CD4-positive, alpha-beta T cell treated with Interleukin-4 for 4 hours (primary cell): ENCODE data around the gene EYA4.
"Not testable (repeated sequence)": the region's sequence is repeated elsewhere in the genome, so short reads cannot be mapped to it uniquely, and the experiment has no call there.

Source experiments
- DNase-seq: peaks from one replicate; pipeline ENCODE4 v3.0.0-alpha.2; 2020

Gene EYA4

DNA sequence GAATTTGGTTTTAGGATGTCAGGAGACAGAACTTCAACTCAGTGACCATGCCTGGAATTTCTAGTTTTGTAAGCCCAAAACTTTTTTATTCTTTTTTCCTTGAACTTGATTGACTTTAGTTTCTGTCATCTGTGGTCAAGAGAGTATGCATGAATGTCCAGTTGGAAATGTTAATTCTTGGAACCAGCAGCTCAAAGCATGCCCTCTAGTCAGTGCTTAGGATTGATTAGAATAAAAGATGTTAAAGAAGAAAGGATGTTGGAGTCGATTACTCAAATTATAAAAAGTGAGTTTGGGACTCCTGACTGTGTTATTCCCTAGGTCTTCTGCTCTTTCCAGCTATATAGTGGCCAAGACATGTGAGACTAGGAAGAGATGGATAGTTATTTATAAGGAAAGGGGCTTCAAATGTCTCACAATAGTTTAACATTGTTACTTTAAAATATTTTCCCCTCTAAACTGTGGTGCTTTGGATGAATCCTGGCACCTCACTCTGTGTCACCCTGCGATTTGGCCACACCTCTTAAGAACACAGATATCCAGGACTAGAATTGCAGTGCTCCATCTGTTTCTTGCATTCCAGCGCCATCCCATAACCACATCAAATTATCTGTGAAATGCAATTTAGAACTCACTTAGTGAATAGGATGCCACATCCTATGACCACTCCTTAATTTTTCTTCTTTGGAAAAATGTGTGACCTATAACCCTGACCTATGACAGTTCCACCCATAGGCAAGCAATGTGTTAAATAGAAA, 298.5 kb downstream of the EYA4 start:
- no peak for DNase-seq

DNA sequence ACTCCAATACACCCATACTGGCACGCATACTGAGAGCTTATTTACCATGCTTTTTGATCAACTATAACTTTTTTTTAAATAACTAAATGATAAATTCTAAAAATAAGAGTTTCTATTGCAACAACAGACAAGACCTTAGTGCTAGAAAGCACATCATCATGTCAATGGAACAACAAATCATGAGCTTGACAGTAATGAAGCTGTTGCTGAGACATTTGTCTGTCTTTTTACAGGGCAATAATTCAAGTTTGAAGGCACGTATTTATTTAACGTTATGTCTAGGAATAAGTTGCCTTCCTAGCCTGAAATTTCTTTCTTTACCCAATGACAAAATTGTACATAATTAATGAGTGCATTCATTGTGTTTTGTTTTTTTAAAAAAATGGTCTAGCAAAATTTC, 299.2 kb downstream of the EYA4 start:
- DNase-seq: no peak

- no peak for DNase-seq
Observed at GRCh38 chr6:133541040-133541439, 299.9 kb downstream of the EYA4 start.

DNA sequence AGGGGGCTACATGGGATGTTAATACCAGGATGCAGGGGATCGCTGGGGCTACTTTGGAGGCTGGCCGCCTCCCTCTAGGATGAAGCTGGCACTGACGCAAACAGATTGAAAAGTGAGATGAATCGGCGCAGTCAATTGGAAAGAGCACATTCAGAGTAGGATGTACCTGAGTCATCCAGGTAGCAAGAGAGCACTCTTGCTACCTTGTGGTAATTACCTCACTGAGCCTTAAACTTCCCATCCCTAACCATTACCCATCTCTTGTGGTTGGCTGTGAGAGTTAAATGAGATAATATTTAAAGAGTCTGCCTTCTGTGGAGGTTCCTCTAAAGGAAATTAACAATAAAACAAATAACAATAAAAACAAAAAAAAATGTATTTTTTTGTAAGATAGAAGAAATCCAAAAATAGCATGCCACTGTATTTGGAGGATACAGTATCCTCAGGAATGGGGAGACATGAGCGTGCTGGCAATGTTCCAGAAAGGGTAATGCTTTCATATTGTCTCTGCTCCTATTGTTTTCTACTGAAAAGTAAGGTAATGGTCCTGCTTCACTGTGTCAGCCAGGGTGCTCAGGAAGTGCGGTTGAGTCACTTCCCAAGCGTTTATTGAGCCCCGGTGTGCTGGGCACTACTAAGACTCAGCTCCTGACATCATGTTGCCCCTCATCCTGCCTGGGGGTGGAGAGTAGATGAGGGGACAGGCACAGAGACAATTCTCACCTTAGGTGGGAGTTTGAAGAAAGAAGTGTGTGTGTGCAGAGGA, 301.1 kb downstream of the EYA4 start:
- DNase-seq: no peak

DNA sequence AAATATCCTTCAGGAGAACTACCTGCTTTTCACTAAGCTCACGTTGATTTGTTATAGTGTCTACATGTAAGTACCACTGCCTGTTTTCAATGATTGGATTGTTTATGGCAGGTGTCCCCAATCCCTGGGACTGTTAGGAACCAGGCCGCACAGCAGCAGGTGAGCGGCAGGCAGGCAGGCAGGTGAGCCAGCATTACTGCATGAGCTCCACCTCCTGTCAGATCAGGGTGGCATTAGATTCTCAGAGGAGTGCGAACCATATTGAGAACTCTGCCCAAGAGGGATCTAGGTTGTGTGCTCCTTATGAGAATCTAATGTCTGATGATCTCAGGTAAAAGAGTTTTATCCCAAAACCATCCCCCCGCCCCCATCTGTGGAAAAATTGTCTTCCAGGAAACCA, 303.3 kb downstream of the EYA4 start:
- no peak for DNase-seq

GRCh38 chr6:133546098-133546497, 304.9 kb downstream of the EYA4 start:
- no peak for DNase-seq

GRCh38 chr6:133547136-133547535, 306.0 kb downstream of the EYA4 start:
- no peak for DNase-seq

DNA sequence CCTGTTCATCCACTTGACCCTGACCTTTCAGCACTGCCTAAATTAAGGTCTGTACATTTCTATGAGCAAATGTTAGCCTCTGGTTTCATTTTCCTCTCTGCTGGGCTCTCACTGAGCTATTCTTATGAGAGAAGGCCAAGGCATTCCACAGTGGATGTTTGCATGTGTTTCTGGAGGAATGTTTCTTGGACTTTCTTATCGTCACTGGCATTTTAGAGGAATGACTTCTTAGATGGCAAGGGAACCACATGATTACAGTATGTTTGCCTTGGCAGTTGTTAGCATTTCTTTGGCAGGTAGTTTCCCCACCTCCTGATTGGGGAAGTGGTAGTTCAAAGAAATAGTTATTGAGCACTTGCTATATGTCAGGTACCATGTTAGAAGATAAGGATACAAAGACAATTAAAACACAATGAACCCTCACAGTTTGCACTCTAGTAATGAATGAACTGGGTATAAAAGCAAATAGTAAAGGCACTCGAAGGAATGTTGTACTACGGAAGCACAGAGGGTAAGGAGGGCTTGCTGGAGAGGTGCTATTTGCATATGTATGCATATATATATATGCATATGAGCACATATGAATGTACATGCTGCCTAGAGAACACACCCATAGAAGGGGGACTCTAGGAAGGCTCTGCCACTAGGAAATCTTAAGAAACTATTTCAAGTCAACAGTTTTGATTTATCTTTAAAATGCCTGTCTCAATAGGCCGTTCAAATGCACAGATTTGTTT, 307.4 kb downstream of the EYA4 start:
- DNase-seq: no peak

DNA sequence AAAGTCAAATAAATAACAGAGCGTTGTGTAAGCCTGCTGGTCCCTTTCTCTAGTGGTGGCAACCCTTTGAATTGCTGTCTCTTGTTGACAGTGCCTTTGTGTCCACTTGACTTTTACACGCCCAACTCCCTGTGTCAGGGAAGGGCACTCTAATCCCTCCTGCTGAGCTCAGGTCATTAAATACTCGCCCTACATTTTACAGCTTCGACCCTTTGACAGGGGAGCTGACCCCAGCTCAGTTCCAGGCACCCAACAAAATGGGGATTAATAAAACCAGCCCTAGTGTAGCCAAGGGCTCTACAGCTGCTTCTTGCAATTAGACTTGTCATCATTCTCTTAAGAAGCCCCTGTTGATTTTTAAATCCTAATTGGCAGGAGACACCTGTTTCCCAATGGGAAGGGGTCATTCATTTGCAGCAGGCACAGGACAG, 308.2 kb downstream of the EYA4 start:
- DNase-seq: no peak

- no peak for DNase-seq
Observed at GRCh38 chr6:133550026-133550425, 308.9 kb downstream of the EYA4 start.

DNA sequence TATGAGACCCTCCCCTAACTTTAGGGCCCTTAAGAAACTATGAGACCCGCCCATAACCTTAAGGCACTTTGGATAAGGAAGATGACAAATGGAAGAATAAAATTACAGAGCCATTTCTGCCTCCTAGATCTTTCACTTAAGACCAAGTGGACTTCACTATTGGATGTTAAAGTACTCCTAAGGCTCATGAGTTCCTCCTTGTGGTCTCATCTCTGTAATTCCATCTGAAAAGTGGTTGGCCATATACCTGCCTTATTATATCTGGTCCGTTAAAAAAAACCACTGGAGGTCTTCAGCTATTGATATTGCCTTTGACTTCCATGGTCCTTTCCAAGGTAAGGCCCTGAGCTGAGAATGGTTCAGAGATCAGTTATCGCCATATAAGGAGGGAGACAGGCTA, 310.3 kb downstream of the EYA4 start:
- no peak for DNase-seq

GRCh38 chr6:133551847-133552341, 310.7 kb downstream of the EYA4 start:
- DNase-seq: no peak

DNA sequence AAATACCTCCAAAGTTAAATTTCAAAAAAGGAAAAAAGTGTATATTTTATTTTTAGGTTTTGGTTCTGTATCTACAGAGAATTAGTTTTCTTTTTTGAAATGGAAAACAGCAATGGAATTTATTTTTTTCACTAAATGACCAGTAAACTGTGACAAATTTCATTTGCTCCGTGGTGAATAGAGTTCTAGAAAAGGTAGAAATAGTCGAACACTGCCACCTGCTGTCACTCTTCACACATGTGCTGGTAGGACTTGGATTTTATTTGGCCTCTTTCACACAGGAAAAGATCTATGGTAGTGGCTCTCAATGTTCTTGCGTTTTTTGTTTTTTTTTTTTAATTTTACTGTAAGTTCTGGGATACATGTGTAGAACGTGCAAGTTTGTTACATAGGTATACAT, 312.5 kb downstream of the EYA4 start:
- peak; percentile 13 for DNase-seq

- not testable (repeated sequence) for DNase-seq
Observed at GRCh38 chr6:133554121-133554520, 313.0 kb downstream of the EYA4 start.

DNA sequence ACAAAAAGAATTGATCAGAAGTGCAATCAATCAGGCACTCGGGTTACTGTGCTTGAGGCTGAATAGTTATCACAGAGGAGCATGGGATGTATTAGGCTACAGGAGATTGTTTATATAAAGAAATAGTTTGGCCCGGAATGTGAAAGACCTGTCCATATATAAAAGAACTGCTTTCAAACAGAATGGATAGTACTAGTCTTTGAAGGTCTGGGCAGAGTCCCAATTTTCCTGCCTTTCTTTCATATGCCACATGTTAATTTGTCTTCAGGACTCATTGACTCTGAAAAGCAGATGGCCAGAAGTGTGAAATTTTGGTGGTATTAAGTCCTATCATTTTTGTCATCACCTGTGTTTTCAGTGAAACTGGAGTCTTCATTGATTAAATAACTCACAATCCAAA, 314.5 kb downstream of the EYA4 start:
- DNase-seq: no peak

GRCh38 chr6:133559926-133560325, 318.8 kb downstream of the EYA4 start:
- no peak for DNase-seq

DNA sequence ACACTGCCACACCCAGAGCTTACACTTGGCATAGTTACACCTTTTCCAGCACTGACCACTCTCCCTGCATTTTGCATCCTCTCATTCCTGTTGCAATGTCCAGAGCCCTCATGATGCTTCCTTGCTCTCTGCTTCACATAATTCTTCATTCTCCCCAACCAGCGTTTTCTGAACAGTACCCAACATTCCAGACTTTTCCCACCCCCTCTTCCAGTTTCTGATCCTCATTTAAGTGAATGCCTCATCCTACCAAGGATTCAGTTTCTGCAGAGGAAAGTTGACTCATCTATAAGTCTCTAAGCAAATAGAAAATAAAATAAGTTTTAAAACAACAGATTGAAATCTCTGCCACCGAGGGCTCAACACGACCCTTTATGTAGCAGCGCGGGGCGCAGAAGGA, 326.5 kb downstream of the EYA4 start:
- no peak for DNase-seq

DNA sequence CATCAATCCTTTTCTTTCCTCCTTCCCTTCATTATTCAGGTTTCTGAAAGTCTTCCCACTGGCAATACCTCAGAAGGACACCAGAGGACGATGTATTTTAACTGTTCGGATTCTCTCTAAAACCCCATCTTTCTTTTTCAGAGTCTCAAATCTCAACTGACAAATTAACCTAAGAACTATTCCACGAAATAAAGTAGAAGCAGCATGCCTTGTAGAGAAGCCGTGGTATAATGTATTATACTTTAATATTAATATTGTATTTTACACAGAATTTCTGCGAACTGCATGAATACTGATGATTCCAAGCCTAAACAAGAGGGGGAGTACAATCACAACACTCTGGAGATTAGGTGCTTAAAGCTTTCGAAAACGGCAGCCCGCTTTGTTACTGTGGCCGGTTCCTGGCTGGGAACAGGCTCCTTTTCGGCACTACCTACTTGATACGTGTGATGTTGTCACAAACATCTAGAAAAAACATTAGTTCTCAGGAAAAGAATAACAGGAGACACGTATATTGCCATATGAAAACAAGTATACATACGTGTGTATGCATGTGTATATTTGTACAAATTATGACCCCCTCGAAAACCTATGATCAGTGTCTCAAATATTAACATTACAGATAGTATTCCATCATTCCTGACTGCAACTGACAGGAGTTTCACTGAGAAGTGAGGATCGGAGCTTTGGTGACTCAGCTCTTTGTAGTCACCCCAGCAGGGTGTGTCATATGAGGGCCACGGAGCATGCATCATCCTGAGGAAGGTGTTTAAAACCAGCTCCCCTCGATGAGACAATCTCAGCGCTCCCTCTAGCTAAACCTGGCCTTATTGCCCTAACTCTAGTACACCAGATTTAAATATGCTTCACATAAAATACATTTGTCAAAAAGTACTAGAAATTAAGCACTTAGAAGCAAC, 328.1 kb downstream of the EYA4 start:
- DNase-seq: peak; percentile 8

GRCh38 chr6:133571681-133572080, 330.5 kb downstream of the EYA4 start:
- DNase-seq: no peak

DNA sequence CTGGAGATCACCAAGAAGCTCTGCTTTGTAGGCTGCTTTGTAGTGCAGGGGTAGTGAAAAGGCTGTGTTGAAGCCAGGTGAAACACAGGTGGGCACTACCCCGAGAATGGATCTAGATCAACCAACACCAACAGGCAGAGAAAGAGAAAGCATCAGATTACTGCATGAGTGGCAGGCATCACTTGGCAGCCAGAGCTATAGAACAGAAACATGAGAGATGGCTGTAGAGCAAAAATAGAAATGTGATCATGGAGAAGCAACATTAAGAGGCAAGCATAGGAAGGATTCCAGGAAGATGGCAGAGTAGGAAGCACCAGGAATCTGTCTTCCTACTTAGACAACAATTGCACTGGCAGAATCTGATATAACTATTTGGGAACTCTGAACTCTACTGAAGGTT, 336.7 kb downstream of the EYA4 start:
- no peak for DNase-seq
